OCI-LY1 (cell line): ENCODE results near the gene EXPH5.

Experiments used
- H2AFZ ChIP-seq: fragments of 200-600 bp; sonication (generic), shearing (Covaris generic); 2 replicates; pipeline ENCODE4 v1.6.0; 2014; ENCODE audit warnings: antibody characterized with exemption, mild to moderate bottlenecking, low read length
- H3F3A ChIP-seq: fragments of 200-600 bp; sonication (generic), shearing (Covaris generic); 2 replicates; pipeline ENCODE4 v1.6.0; 2014; ENCODE audit warnings: mild to moderate bottlenecking, antibody characterized with exemption, low read length, moderate library complexity; ENCODE audit not compliant: insufficient read depth
- H3K27ac ChIP-seq: fragments of 200-600 bp; sonication (generic); 2 replicates; pipeline ENCODE4 v1.5.1; 2014; ENCODE audit warnings: low read length, mixed run types, mild to moderate bottlenecking, low read depth; ENCODE audit not compliant: poor library complexity, severe bottlenecking
- H3K27me3 ChIP-seq: fragments of 200-600 bp; sonication (generic); 2 replicates; pipeline ENCODE4 v1.6.0; 2014; ENCODE audit warnings: antibody characterized with exemption, mild to moderate bottlenecking, low read length, moderate library complexity; ENCODE audit not compliant: insufficient read depth
- H3K36me3 ChIP-seq: fragments of 200-600 bp; sonication (generic); 2 replicates; pipeline ENCODE4 v1.6.1; 2014; ENCODE audit warnings: mild to moderate bottlenecking, antibody characterized with exemption, low read length, moderate library complexity, mixed read lengths; ENCODE audit not compliant: insufficient read depth
- H3K4me1 ChIP-seq: fragments of 200-600 bp; sonication (generic); 2 replicates; pipeline ENCODE4 v1.5.1; 2014; ENCODE audit warnings: mild to moderate bottlenecking, low read length, moderate library complexity; ENCODE audit not compliant: insufficient read depth, severe bottlenecking
- H3K4me2 ChIP-seq: fragments of 200-600 bp; sonication (generic), shearing (Covaris generic); 2 replicates; pipeline ENCODE4 v1.6.1; 2014; ENCODE audit warnings: low read length
- H3K4me3 ChIP-seq: fragments of 200-600 bp; sonication (generic); 2 replicates; pipeline ENCODE4 v1.5.1; 2014; ENCODE audit warnings: low read length, low read depth, mild to moderate bottlenecking, mixed read lengths; ENCODE audit not compliant: poor library complexity, severe bottlenecking
- H3K79me2 ChIP-seq: fragments of 200-600 bp; shearing (Covaris generic); 2 replicates; pipeline ENCODE4 v1.6.1; 2016; ENCODE audit warnings: mixed run types, low read length, mixed read lengths; ENCODE audit not compliant: insufficient read depth
- H3K9ac ChIP-seq: fragments of 200-600 bp; sonication (generic), shearing (Covaris generic); 2 replicates; pipeline ENCODE4 v1.6.1; 2014; ENCODE audit warnings: mild to moderate bottlenecking, low read length, mixed read lengths
- H3K9me2 ChIP-seq: fragments of 200-600 bp; sonication (generic), shearing (Covaris generic); 2 replicates; pipeline ENCODE4 v1.6.1; 2014; ENCODE audit warnings: low read depth, mild to moderate bottlenecking, low read length, mixed read lengths
- H3K9me3 ChIP-seq: fragments of 200-600 bp; shearing (Covaris generic); 2 replicates; pipeline ENCODE4 v1.6.1; 2014; ENCODE audit warnings: low read length, mixed read lengths
- H4K20me1 ChIP-seq: fragments of 200-600 bp; sonication (generic), shearing (Covaris generic); 2 replicates; pipeline ENCODE4 v1.6.0; 2016; ENCODE audit warnings: mild to moderate bottlenecking, low read length; ENCODE audit not compliant: insufficient read depth
- CTCF ChIP-seq: fragments of 200-600 bp; sonication (generic), shearing (Covaris generic); IDR thresholded peaks from 2 replicates; pipeline ENCODE4 v1.5.1; 2017; ENCODE audit warnings: mild to moderate bottlenecking, antibody characterized with exemption, low read length, moderate library complexity, mixed read lengths
- EZH2 ChIP-seq: fragments of 200-600 bp; sonication (generic), shearing (Covaris generic); IDR thresholded peaks from 2 replicates; pipeline ENCODE4 v1.8.0; 2017; ENCODE audit warnings: borderline replicate concordance, mixed run types, mild to moderate bottlenecking, antibody characterized with exemption, low read length, moderate library complexity, mixed read lengths

Gene EXPH5

GRCh38 chr11:108500721-108501120, 92.8 kb downstream of the EXPH5 start:
- Histone ChIP-seq H3K27me3 (peaks cover 9% of the 10 kb centered on the region; the same call in 1 of the 2 replicates), H3K9ac (no peak overlapping the region), H3K4me3 (no peak overlapping the region), H3K27ac (no peak overlapping the region), H3K4me1 (peaks cover 11% of the 10 kb centered on the region), H3K4me2 (no peak overlapping the region), H2AFZ (no peak overlapping the region), H3K9me2 (no peaks in the 10 kb centered on the region), H3K36me3 (no peaks in the 10 kb centered on the region), H4K20me1 (no peaks in the 10 kb centered on the region), H3F3A (no peaks in the 10 kb centered on the region), H3K79me2 (no peaks in the 10 kb centered on the region), H3K9me3 (no peaks in the 10 kb centered on the region)
- TF ChIP-seq CTCF (no peak), EZH2 (no peak)

- no peak overlapping the region for H3K4me2 ChIP-seq
Observed at GRCh38 chr11:108500169-108500568, 93.4 kb downstream of the EXPH5 start.

GRCh38 chr11:108498816-108499408, 94.7 kb downstream of the EXPH5 start:
- TF ChIP-seq EZH2 (no peak), CTCF (no peak)
- no peak overlapping the region for H3K27ac ChIP-seq
- H3K27me3 ChIP-seq, result peaks cover 9% of the 10 kb centered on the region; the same call in 1 of the 2 replicates
- H3K9me3 ChIP-seq, result no peaks in the 10 kb centered on the region
- no peaks in the 10 kb centered on the region for H3F3A ChIP-seq
- no peak overlapping the region for H2AFZ ChIP-seq
- no peak overlapping the region for H3K9ac ChIP-seq
- H4K20me1 ChIP-seq, result no peaks in the 10 kb centered on the region
- no peaks in the 10 kb centered on the region for H3K36me3 ChIP-seq
- peak overlapping the region; percentile 58 for H3K4me3 ChIP-seq
- H3K4me2 ChIP-seq, result peak overlapping the region; percentile 71; the same call in 1 of the 2 replicates
- no peaks in the 10 kb centered on the region for H3K9me2 ChIP-seq
- H3K4me1 ChIP-seq, result peaks cover 11% of the 10 kb centered on the region
- no peaks in the 10 kb centered on the region for H3K79me2 ChIP-seq

More at GRCh38 chr11:108500169-108500568, 93.4 kb downstream of the EXPH5 start:
- H2AFZ ChIP-seq, result no peak overlapping the region
- no peaks in the 10 kb centered on the region for H3K79me2 ChIP-seq
- no peak for TF ChIP-seq CTCF
- TF ChIP-seq EZH2, result no peak
- H3K4me1 ChIP-seq, result peaks cover 11% of the 10 kb centered on the region
- H3K27me3 ChIP-seq, result peaks cover 9% of the 10 kb centered on the region; the same call in 1 of the 2 replicates
- H3K9me3 ChIP-seq, result no peaks in the 10 kb centered on the region
- H4K20me1 ChIP-seq, result no peaks in the 10 kb centered on the region
- H3K4me3 ChIP-seq, result no peak overlapping the region
- H3K9ac ChIP-seq, result no peak overlapping the region
- H3K36me3 ChIP-seq, result no peaks in the 10 kb centered on the region
- no peaks in the 10 kb centered on the region for H3F3A ChIP-seq
- no peaks in the 10 kb centered on the region for H3K9me2 ChIP-seq
- no peak overlapping the region for H3K27ac ChIP-seq
